ENCODE results near the gene GALNT14.

Gene GALNT14

DNA sequence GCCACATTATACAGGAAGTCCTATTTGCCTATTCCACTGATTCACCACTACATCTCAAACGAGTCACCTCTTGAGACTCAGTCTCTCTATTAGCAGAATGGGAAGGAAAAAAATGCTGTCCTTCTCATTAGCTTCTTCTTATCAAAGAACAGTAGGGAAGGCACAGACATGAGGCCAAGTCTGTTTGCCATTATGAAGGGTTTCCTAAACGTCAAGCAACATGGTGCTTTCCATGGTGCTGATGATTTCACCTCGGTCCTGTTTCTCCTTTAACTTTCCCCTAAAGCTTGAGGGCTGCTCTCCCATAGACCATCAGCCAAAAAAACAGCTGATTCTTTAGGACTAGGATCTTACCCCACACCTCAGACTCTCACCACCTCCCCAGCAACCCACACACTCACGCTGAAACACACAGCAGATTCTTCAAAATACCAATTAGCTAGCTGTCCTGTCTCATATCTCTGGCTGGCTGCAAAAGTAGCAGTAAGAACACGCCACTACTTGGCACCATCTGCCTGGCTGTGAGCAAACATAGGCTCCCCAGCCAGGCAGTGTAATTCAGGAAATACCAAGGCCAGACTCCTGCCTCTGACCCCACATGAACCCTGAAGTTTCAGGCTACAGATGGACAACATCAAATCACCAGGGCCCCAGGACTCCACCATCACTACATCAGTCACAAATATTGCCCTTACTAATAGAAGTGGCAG is 30.5 kb downstream of the GALNT14 start:
- FAIRE-seq: no peak
- no peak for DNase-seq (ENCODE audit: insufficient read length, low spot score)
- TF ChIP-seq TAF1 (IDR thresholded peaks at IDR 0.05; ENCODE audit: low read depth, low read length) (no peak), SPI1 (IDR thresholded peaks at IDR 0.05; ENCODE audit: low read depth, low read length) (no peak)

GRCh38 chr2:31101701-31102100 is 36.5 kb downstream of the GALNT14 start:
- DNase-seq (ENCODE audit: insufficient read length, low spot score) (no peak), FAIRE-seq (no peak)
- TF ChIP-seq PAX5 (IDR thresholded peaks at IDR 0.05; ENCODE audit: insufficient read depth, low read length, severe bottlenecking): no peak
- no peak for TF ChIP-seq TAF1 (IDR thresholded peaks at IDR 0.05; ENCODE audit: low read depth, low read length)
- TF ChIP-seq POLR2A (IDR thresholded peaks at IDR 0.05; ENCODE audit: low read depth, low read length): no peak
- no peak for TF ChIP-seq POLR2AphosphoS5 (IDR thresholded peaks at IDR 0.05; ENCODE audit: low read depth, low read length)
- no peak for TF ChIP-seq SPI1 (IDR thresholded peaks at IDR 0.05; ENCODE audit: low read depth, low read length)
- TF ChIP-seq POU2F2 (IDR thresholded peaks at IDR 0.05; ENCODE audit: low read depth, low read length): no peak

GRCh38 chr2:31097962-31098613 is 40.2 kb downstream of the GALNT14 start:
- TF ChIP-seq POU2F2 (IDR thresholded peaks at IDR 0.05; ENCODE audit: low read depth, low read length): no peak
- no peak for TF ChIP-seq TAF1 (IDR thresholded peaks at IDR 0.05; ENCODE audit: low read depth, low read length)
- TF ChIP-seq POLR2AphosphoS5 (IDR thresholded peaks at IDR 0.05; ENCODE audit: low read depth, low read length): no peak
- TF ChIP-seq SPI1 (IDR thresholded peaks at IDR 0.05; ENCODE audit: low read depth, low read length): no peak
- TF ChIP-seq PAX5 (IDR thresholded peaks at IDR 0.05; ENCODE audit: insufficient read depth, low read length, severe bottlenecking): no peak
- TF ChIP-seq POLR2A (IDR thresholded peaks at IDR 0.05; ENCODE audit: low read depth, low read length): no peak
- FAIRE-seq: no peak
- DNase-seq (ENCODE audit: insufficient read length, low spot score): no peak

GRCh38 chr2:31090188-31090587 is 48.1 kb downstream of the GALNT14 start:
- no peak for DNase-seq (ENCODE audit: insufficient read length, low spot score)
- FAIRE-seq: no peak
- TF ChIP-seq POLR2A (IDR thresholded peaks at IDR 0.05; ENCODE audit: low read depth, low read length) (no peak), SPI1 (IDR thresholded peaks at IDR 0.05; ENCODE audit: low read depth, low read length) (no peak), POU2F2 (IDR thresholded peaks at IDR 0.05; ENCODE audit: low read depth, low read length) (no peak), POLR2AphosphoS5 (IDR thresholded peaks at IDR 0.05; ENCODE audit: low read depth, low read length) (no peak), PAX5 (IDR thresholded peaks at IDR 0.05; ENCODE audit: insufficient read depth, low read length, severe bottlenecking) (no peak), TAF1 (IDR thresholded peaks at IDR 0.05; ENCODE audit: low read depth, low read length) (no peak)

DNA sequence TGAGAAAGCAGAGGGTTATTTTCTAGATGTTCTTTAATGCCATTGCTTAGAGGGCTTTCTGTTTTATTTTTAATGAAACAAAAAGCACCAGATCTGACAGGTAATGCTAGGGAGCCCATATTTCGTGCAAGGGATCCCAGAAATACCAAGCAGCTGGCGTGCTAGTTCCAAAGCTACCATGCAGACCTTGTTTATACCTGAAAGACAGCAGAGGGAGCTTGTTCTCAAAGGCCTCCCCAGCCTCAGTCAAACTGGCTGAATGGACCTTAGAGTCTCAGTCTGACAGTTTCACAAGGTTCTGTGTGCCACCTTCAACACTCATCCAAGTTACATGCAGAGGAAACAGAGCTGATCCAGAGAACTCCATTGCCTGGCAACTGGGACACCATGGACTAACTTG is 48.6 kb downstream of the GALNT14 start:
- FAIRE-seq: no peak
- TF ChIP-seq SPI1 (IDR thresholded peaks at IDR 0.05; ENCODE audit: low read depth, low read length): no peak
- no peak for TF ChIP-seq POLR2A (IDR thresholded peaks at IDR 0.05; ENCODE audit: low read depth, low read length)
- no peak for TF ChIP-seq PAX5 (IDR thresholded peaks at IDR 0.05; ENCODE audit: insufficient read depth, low read length, severe bottlenecking)
- TF ChIP-seq TAF1 (IDR thresholded peaks at IDR 0.05; ENCODE audit: low read depth, low read length): no peak
- TF ChIP-seq POLR2AphosphoS5 (IDR thresholded peaks at IDR 0.05; ENCODE audit: low read depth, low read length): no peak
- TF ChIP-seq POU2F2 (IDR thresholded peaks at IDR 0.05; ENCODE audit: low read depth, low read length): no peak
- no peak for DNase-seq (ENCODE audit: insufficient read length, low spot score)

DNA sequence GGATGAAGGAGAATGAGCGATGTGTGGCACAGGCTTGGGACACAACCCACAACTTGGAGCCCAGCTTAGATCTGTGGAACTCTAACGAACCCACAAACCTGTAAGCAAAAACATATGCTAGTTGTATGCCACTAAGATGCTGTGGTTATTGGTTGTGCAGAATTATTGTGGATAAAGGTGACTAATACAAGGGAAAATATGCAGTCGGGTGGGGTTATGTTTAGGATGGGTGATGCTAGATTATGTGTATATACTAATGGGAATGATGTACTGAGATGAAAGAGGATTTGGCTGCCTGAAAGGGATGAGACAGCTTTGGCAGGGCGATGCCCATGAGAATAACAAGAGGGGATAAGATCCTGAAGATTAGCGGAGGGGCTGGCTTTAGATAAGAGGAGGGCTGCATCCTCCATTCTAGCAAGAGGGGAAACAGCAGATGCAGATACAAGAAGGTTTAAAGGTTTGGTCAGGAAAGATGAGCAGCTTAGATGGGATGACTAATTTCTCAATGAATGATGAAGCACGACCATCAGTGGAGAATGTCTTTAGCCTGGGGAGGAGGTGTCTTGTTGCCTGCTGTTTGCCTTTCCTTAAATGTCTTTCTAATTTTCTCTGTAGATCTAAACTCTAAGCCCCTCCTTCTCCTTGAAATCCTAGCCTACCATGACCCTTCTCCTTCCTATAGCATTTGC is 49.6 kb downstream of the GALNT14 start:
- FAIRE-seq: no peak
- no peak for DNase-seq (ENCODE audit: insufficient read length, low spot score)
- no peak for TF ChIP-seq POLR2A (IDR thresholded peaks at IDR 0.05; ENCODE audit: low read depth, low read length)
- no peak for TF ChIP-seq TAF1 (IDR thresholded peaks at IDR 0.05; ENCODE audit: low read depth, low read length)

DNA sequence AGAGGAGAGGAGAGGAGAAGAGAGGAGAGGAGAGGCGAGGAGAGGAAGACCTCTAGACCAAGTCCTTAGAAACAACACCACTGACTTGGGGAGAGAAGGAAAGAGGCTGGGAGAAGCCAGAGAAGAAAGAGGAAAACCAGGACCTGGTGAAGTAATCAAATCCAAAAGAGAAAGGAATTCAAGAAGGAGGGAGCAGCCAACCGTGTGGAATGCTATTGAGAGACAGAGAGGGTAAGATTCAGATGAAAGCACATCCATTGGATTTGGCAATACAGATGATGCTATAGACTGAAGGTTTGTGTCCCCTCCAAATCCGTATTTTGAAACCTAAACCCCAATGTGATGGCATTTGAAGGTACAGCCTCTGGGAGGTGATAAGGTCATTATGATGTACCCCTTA is 50.7 kb downstream of the GALNT14 start:
- TF ChIP-seq POLR2AphosphoS5 (IDR thresholded peaks at IDR 0.05; ENCODE audit: low read depth, low read length) (no peak), PAX5 (IDR thresholded peaks at IDR 0.05; ENCODE audit: insufficient read depth, low read length, severe bottlenecking) (no peak), POU2F2 (IDR thresholded peaks at IDR 0.05; ENCODE audit: low read depth, low read length) (no peak), SPI1 (IDR thresholded peaks at IDR 0.05; ENCODE audit: low read depth, low read length) (no peak), TAF1 (IDR thresholded peaks at IDR 0.05; ENCODE audit: low read depth, low read length) (no peak), POLR2A (IDR thresholded peaks at IDR 0.05; ENCODE audit: low read depth, low read length) (no peak)
- DNase-seq (ENCODE audit: insufficient read length, low spot score): no peak
- FAIRE-seq: no peak

DNA sequence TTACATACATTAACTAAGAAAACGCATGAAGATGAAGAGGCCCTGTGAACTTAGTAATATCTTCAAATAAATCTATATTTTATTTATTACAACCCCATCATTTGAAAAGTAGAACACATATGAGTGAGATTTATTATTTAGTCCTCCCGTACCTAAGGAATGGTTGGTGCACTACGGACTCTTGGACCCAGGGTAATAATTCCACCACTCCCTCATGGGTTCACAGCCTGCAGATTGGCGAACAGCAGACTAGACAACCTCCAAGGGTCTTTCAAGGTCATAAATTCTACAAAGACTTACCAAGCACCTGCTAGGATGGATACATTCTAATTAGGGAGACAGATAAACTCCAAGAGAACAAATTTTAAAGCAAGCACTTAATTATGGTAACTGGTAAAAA is 51.6 kb downstream of the GALNT14 start:
- FAIRE-seq: no peak
- no peak for DNase-seq (ENCODE audit: insufficient read length, low spot score)
- TF ChIP-seq SPI1 (IDR thresholded peaks at IDR 0.05; ENCODE audit: low read depth, low read length) (no peak), POLR2AphosphoS5 (IDR thresholded peaks at IDR 0.05; ENCODE audit: low read depth, low read length) (no peak), PAX5 (IDR thresholded peaks at IDR 0.05; ENCODE audit: insufficient read depth, low read length, severe bottlenecking) (no peak), POU2F2 (IDR thresholded peaks at IDR 0.05; ENCODE audit: low read depth, low read length) (no peak), POLR2A (IDR thresholded peaks at IDR 0.05; ENCODE audit: low read depth, low read length) (no peak), TAF1 (IDR thresholded peaks at IDR 0.05; ENCODE audit: low read depth, low read length) (no peak)

DNA sequence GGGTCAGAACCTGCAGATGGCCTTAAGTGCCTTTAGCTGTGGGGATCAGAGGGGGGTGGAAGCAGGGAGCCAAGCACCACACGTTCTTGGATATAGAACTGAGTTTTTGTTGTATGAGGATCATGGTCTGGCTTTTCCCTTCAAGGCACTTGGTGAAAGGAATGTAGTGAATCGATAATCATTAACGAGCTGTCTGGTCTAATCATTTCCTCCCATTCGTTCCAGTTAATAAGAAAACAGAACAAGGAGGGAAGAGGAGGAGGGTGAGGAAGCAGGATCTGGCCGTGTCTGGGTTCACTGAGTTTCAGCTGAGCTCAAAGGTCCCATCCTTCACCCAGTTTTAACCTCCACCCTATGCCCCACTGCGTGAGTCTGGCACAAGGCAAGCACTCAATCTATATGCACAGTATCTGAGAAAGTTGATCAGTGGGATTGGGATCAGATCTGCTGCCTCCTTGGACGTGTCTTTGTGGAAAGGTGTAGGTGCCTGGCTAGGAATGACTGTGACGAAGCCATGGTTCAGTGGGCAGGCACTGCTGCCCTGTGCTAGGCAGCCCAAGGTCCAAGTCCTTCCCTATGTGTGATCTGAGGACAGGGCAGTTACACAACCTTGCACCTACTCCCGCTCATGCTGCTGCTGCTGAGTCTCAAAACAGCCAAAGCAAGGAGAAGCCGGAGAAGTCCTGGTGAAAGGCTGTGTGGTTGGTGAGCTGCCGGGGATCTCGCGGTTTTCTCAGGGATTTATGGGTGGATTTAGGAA is 54.8 kb downstream of the GALNT14 start:
- no peak for TF ChIP-seq TAF1 (IDR thresholded peaks at IDR 0.05; ENCODE audit: low read depth, low read length)
- TF ChIP-seq POU2F2 (IDR thresholded peaks at IDR 0.05; ENCODE audit: low read depth, low read length): no peak
- no peak for TF ChIP-seq POLR2AphosphoS5 (IDR thresholded peaks at IDR 0.05; ENCODE audit: low read depth, low read length)
- TF ChIP-seq SPI1 (IDR thresholded peaks at IDR 0.05; ENCODE audit: low read depth, low read length): no peak
- TF ChIP-seq PAX5 (IDR thresholded peaks at IDR 0.05; ENCODE audit: insufficient read depth, low read length, severe bottlenecking): no peak
- TF ChIP-seq POLR2A (IDR thresholded peaks at IDR 0.05; ENCODE audit: low read depth, low read length): no peak
- FAIRE-seq (no peak), DNase-seq (ENCODE audit: insufficient read length, low spot score) (no peak)

All from GM12891 (cell line).